ENCODE results near the gene PNLIPRP3.

DNA sequence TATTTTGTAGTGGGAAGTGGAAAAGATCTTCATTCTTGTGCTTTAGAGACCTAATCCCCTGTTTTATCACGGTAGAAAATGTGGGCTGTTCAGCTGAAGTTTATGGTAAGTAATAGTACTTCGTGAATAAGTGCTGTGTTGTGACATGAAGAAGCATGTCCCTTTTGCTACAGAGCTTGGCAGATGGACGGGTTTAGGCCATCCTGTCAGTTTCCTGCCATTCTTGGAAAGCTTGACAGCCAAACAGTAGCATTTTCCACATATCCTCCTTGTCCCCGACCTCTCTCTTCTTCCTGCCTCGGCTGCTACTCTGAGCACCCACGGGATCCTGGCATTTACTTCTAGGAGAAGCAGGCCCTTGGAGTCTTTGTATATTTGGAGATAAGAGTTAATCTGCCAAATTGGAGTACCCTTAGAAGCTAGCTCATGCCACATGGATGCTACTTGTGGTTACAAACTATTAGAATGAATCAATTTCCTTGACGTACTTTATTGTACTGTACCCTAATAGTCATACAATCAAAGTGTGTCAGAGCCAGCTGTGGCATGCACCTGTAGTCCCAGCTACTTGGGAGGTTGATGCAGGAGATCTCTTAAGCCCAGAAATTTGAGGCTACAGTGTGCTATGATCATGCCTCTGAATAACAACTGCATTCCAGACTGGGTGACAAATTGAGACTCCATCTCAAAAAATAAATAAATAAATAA lies 39.2 kb downstream of the PNLIPRP3 start:
- TF ChIP-seq, protein P1, sequence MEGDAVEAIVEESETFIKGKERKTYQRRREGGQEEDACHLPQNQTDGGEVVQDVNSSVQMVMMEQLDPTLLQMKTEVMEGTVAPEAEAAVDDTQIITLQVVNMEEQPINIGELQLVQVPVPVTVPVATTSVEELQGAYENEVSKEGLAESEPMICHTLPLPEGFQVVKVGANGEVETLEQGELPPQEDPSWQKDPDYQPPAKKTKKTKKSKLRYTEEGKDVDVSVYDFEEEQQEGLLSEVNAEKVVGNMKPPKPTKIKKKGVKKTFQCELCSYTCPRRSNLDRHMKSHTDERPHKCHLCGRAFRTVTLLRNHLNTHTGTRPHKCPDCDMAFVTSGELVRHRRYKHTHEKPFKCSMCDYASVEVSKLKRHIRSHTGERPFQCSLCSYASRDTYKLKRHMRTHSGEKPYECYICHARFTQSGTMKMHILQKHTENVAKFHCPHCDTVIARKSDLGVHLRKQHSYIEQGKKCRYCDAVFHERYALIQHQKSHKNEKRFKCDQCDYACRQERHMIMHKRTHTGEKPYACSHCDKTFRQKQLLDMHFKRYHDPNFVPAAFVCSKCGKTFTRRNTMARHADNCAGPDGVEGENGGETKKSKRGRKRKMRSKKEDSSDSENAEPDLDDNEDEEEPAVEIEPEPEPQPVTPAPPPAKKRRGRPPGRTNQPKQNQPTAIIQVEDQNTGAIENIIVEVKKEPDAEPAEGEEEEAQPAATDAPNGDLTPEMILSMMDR (IDR thresholded peaks at IDR 0.05; ENCODE audit: low read length), result no peak
- TF ChIP-seq EZH2phosphoT487 (IDR thresholded peaks at IDR 0.05; ENCODE audit: low read length) (no peak), EZH2 (optimal IDR thresholded peaks at IDR 0.05; ENCODE audit: low read depth, low read length) (no peak)
